GM12875 (cell line): ENCODE data around the gene TMEM217.
"Not testable (repeated sequence)": the region's sequence is repeated elsewhere in the genome, so short reads cannot be mapped to it uniquely, and the experiment has no call there.

Experiments
- H3K4me3 ChIP-seq: one replicate; pipeline ENCODE4 v1.5.1; 2011; ENCODE audit warnings: low read depth, low read length, control low read depth
- CTCF ChIP-seq: IDR thresholded peaks from 2 replicates; pipeline ENCODE4 v1.5.1; 2011; ENCODE audit warnings: low read depth, mild to moderate bottlenecking, control low read depth, inconsistent platforms, low read length, moderate library complexity, borderline replicate concordance; ENCODE audit not compliant: insufficient read depth

The TMEM217 gene

GRCh38 chr6:37205175-37205996, 52.6 kb downstream of the TMEM217 start:
- no peak overlapping the region for H3K4me3 ChIP-seq
- no peak for TF ChIP-seq CTCF

- no peak for TF ChIP-seq CTCF
- no peak overlapping the region for H3K4me3 ChIP-seq
Measured at GRCh38 chr6:37204014-37204751, 53.8 kb downstream of the TMEM217 start.

GRCh38 chr6:37202788-37203491, 55.0 kb downstream of the TMEM217 start:
- no peak overlapping the region for H3K4me3 ChIP-seq
- no peak for TF ChIP-seq CTCF

- no peak overlapping the region for H3K4me3 ChIP-seq
- no peak for TF ChIP-seq CTCF
Measured at GRCh38 chr6:37201726-37202125, 56.2 kb downstream of the TMEM217 start.

GRCh38 chr6:37200085-37200484, 57.9 kb downstream of the TMEM217 start:
- no peak overlapping the region for H3K4me3 ChIP-seq
- TF ChIP-seq CTCF: no peak

DNA sequence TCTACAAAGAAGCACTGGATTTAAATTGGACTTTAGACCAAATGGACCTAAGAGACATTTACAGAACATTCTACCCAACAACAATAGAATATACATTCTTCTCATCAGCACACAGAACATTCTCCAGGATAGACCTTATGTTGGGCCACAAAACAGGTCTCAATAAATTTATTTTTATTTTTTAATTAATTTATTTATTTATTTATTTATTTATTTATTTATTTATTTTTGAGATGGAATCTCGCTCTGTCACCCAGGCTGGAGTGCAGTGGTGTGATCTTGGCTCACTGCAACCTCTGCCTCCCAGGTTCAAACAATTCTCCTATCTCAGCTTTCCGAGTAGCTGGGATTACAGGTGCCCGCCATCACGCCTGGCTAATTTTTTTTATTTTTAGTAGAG, 61.5 kb downstream of the TMEM217 start:
- not testable (repeated sequence) for H3K4me3 ChIP-seq

- not testable (repeated sequence) for H3K4me3 ChIP-seq
Measured at GRCh38 chr6:37194886-37195285, 63.1 kb downstream of the TMEM217 start.

DNA sequence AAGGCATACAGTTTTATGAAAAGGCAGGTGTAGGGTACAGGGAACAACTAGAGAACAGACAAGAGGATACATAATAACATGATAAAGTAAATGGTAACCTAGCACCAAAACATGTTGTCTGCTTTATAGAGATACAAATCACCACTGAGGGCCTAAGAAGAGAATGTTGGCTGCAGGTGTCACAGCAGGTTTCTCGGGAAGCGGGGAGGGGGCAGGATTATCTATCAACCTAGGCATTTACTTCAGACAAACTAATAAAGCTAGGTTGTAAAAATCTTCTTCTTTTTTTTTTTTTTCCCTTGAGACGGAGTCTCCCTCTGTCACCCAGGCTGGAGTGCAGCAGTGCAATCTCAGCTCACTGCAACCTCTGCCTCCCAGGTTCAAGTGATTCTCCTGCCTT, 65.3 kb downstream of the TMEM217 start:
- H3K4me3 ChIP-seq: no peak overlapping the region
- TF ChIP-seq CTCF: no peak
